GM18867 (cell line): ENCODE data around the gene ZSWIM9.

Experiments used
- ATAC-seq: cut with Tn5 transposase; IDR thresholded peaks from one replicate; pipeline ENCODE4 v1.9.1; 2021; ENCODE audit warnings: mild to moderate bottlenecking, moderate library complexity; ENCODE audit not compliant: unreplicated experiment

The ZSWIM9 gene

DNA sequence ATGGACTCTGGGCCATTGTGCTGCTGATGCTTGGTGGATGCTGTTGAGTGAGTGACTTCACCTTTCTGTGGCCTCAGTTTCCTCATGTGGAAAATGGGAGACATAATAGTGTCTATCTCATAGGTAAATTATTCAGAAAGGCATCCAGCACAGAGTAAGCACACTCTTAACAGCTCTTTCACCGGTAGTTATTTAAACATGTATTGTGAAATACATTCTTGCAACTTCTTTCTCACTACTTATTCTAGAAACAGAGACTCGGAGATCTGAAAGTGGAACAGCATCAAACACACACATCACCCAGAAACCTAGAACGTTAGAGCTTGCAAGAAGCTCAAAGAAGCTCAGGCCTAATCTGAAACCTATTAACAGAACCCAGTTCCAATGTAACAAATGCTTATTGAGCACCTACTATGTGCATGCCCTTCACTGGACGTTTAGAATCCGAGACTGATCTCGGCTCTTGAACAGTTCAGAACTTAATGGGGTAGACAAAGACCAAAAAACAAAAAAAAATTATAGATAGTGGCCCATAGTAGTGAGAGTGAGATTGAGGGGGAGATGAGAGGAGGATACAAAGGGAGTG, 4.1 kb downstream of the ZSWIM9 start:
- ATAC-seq: no peak

DNA sequence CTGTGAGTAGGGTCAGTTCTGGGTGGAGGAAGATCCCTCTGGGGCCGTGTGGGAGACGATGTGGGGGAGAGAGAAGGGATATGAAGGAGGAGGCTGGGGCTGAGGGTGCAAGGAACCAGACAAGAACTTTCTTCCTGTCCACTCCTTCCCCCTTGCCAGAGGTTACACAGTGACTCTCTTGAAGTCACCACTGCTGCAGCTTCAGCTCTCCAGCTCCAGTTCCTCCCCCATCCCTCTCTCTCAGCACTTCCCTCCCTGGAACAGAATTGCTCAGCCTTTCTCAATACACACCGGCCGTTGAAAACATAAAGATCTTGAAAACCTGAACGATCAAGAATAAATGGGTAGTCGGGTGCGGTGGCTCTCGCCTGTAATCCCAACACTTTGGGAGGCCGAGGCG, 5.1 kb downstream of the ZSWIM9 start:
- ATAC-seq: no peak

DNA sequence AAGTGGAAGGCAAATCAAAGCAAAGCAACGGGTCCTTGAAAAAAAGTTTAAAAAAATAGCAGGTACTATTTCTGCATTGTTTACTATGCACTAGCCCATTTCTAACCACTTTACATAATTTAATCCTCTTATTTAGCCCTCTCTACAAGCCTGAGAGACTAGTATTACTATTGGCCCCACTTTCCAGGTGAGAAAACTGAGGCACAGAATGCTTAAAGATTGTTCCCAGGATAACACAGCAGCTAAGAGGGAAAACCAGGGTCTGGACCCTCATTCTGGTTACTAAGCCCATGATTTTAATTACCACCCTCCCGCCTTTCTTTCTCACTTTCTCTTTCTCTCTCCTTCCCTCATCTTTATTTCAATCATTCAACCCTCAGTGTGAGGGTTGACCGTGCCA, 5.7 kb downstream of the ZSWIM9 start:
- no peak for ATAC-seq

DNA sequence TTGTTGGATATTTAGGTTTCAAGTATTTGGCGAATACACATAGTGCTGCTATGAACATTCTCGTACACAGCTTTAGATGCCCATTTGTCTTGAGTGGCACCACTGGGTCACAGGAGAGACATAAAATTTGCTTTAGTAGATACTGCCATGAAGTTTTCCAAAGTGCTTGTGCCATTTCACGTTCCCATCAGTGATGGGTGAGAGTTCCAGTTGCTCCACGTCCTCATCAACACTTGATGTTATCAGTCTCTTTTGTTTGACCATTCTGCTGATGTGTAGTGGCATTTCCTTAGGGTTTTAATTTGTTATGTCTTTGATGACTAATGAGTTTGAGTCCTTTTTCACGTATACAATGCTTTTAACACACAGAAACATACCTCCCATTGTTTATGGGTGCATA, 11.0 kb downstream of the ZSWIM9 start:
- ATAC-seq: no peak

DNA sequence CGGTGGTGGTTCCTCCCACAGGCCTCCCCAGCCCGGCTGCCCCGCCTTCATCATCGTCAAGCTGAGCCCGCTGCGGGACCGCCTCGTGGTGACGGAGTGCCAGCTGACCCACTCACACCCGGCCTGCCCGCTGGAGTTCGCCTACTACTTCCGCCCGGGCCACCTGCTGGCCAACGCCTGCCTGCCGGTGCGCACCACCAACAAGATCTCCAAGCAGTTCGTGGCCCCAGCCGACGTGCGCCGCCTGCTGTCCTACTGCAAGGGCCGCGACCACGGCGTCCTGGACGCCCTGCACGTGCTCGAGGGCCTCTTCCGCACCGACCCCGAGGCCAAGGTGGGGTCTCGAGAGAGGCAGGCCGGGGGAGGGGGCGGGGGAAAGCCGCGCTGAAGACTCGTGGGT, 12.0 kb downstream of the ZSWIM9 start:
- ATAC-seq: no peak

DNA sequence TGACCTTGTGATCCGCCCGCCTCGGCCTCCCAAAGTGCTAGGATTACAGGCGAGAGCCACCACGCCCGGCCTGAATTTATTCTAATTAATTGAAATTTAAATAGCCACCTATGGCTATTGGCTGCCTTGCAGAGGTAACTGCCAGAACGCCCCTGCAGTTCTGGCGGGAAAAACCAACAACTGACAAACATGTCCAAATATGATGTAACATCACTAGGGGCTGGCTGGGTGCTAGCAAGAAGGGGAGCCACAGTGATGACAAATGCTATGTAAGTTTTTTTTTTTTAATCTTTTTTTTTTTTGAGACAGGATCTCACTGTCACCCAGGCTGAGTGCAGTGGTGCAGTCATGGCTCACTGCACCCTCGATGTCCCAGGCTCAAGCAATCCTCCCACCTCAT, 12.9 kb downstream of the ZSWIM9 start:
- ATAC-seq: no peak

DNA sequence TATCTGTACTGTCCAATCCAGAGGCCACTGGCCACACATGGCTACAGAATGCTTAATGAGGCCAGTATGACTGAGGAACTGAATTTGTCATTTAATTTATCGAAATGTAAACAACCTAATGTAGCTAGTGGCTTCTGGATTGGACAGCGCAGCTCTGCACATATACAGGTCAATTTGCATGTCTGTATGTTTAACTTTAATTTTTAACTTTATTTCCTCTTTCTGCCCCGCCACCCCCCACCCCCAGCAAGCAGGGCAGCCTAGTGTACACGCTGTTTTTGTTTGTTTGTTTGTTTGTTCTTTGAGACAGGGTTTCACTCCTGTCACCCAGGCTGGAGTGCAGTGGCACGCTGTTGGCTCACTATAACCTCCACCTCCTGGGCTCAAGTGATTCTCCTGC, 15.5 kb downstream of the ZSWIM9 start:
- peak; percentile 32 for ATAC-seq

DNA sequence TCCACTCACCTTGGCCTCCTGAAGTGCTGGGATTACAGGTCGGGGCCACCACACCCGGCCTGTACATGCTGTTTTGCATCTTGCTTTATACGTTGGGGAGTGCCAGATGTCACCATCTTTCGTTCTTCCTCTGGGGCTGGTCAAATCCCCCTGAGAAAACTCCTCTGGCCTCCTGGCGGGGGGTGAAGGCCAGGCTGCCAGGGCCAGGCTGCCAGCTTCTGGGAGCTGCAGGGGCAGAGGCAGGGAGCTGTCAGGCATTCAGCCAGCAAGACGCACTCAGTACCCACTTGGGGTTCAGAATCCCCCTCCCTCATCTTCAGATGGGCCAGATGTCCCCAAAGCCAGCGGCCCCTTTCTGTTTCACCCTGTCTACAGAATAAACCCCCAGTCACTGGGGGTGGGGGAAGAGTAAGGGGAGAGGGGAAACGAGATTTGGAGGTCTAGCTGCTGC, 16.1 kb downstream of the ZSWIM9 start:
- peak; percentile 44 for ATAC-seq

DNA sequence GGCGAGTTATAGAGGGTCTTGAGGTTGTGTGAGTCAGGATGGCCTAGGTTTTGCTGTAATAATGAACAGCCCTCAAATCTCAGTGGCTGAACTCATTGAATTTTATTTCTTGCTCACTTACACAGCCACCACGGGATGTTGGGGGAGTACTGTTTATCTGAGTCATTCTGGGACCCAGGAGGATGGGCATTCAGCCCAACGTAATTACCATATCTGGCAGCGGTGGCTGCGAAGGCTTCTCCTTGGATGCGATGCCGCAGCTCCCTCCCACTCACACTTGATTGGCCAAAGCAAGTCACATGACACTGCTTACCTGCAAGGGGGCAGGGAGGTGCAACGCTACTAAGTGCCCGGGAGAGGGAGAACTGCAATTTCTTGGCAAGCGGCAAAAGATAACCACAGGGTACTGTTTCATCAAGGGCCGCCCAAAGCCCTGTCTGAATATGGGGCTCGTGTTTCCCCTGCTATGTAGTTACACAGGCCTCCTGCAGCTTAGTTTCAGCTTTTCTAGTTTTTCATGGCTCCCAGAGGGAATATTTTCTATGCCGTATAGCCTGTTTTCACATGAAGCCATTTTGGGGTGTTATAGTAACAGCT, 19.9 kb downstream of the ZSWIM9 start:
- no peak for ATAC-seq

DNA sequence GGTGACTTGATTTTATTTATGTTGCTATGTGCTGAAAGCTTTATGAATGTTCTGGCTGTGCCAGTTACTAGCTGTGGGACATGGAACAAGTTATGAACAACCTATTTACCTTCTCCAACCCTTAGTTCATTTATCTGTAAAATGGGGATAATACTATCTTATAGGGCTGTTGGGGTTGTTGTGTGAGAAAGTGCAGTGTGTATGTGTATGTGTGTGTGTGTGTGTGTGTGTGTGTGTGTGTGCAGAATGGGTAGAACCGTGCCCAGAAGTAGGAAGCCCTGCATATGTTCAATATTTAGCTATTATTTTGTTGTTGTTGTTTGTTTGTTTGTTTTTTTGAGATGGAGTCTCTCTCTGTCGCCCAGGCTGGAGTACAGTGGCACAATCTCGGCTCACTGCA, 20.4 kb downstream of the ZSWIM9 start:
- ATAC-seq: no peak

DNA sequence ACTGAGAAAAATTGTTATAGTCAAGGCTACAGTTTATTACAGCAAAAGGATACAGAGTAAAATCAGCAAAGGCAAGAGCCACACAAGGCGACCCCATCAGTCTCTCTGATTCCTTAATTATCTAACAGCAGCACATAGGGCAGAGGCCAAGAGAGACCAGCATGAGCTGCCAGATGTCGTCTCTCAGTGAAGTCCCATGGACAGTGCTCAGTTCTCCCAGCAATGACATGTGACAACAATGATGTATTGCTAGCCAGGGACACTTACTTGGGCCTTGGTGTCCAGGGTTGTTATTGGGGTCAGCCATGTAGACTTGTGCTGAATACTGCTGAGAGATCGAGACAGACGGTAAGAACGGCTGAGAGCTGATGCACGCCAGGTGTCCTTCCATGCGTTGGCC, 22.3 kb downstream of the ZSWIM9 start:
- no peak for ATAC-seq

DNA sequence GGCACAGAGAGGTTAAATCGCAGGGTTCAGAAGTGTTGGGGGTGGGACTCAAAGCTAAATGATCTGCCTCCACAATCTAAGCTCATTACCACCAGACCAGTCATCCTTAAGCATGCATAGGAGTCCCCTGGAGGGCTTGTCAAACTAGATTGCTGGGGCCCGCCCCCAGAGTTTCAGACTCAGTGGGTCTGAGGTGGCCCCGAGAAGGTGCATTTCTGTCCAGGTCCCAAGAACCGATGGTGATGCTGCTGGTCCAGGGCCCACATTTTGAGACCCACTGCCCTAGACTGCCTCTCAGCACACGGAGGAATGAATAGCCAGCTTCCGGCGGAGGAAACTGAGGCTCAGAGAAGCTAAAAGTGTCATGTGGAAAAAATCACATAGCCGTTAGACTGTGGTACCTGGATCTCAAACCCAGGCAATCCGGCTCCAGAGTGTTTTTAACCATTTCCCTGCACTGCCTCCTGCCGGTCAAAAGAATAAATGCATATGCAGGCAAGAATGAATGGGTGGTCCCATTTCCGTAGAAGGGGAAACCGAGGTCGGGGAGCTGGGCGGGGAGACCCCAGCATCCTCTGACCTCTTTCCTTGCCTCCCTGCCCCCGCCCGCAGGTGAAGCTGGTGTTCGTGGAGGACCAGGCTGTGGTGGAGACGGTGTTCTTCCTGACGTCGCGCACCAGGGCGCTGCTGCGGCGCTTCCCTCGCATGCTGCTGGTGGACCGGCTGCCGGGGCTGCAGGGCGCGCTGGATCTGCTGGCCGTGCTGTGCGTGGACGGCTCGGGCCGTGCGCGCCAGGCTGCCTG, 23.8 kb downstream of the ZSWIM9 start:
- no peak for ATAC-seq

DNA sequence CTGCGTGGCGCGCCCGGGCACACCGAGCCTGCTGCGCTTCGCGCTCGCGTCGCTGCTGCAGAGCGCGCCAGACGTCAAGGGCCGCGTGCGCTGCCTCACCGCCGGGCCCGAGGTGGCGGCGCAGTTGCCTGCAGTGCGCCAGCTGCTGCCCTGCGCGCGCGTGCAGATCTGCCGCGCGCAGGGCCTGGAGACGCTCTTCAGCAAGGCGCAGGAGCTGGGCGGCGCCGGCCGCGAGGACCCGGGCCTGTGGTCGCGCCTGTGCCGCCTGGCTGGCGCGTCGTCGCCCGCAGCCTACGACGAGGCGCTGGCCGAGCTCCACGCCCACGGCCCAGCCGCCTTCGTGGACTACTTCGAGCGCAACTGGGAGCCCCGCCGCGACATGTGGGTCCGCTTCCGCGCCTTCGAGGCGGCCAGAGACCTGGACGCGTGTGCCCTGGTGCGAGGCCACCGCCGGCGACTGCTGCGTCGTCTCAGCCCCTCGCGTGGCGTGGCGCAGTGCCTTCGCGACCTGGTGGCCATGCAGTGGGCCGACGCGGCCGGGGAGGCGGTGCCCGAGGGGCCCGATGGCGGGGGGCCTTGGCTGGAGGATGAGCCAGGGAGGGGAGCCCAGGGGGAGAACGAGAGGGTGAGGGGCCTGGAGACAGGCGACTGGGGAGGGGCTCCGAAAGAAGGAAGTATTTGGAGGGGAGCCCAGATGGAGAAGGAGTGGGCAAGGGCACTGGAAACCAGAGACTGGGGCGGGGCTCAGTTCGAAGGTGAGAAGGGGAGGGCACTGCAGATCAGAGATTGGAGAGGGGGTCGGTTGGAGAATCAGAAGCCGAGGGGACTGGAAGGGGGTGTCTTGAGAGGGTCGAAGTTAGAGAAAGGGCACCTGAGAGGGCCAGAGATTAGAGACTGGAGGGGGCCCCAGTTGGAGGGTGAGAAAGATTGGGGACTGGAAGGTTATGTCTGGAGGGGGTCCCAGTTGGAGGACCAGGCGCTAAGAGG, 24.7 kb downstream of the ZSWIM9 start:
- ATAC-seq: no peak

DNA sequence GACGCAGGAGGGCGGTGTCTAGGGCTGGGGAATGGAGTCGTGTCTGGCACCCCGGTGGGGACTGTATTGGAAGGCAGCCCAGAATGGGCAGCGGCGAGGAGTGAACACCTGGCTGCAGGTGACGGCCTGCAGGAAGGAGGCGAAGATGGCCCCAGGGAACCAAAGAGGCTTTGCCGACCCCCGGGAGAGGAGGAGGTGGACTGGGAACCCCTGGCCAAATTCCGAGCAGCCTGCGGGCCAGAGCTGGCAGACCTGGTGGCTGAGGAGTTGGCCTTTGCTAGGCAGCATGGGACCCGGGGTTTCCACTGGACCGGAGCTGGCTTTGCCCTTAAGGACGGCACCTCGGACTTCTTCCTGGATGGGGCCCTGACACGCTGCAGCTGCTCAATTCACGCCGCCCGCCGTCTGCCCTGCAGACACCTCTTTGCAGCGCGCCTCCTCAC, 25.9 kb downstream of the ZSWIM9 start:
- no peak for ATAC-seq

DNA sequence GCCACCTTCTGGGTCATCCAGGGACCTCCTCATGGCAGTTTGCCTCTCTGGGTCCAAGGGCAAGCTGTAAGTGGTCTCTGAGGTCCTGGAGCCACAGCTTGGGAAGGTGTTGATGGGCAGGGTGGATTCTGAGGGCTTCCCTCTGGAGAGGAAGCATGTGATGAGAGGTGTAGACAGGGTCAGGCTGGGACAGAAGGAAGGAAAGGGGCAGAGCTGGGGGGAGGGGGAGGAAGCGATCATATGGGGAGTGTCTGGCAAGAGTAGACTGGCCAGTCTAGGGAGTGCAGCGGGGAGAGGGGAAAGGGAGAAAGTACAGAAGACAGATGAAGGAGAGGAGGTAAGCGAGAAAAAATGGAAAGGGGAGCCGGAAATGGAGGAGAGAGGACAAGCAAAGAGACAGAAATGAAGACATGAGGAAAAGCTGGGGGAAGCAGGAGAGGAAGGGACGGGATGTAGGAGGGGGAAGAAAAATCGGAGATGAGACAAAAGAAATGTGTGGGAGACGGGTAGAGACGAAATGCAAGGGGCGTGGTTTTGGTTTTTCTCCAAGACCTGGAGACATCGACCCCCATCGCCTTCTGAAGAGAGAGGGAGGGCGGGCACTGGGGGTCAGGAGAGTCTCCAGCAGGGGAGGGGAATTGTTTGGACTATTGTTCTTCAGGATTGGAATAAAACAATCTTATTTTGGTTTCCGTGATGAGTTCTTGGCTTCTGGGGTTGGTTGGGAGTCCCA, 26.6 kb downstream of the ZSWIM9 start:
- ATAC-seq: no peak

DNA sequence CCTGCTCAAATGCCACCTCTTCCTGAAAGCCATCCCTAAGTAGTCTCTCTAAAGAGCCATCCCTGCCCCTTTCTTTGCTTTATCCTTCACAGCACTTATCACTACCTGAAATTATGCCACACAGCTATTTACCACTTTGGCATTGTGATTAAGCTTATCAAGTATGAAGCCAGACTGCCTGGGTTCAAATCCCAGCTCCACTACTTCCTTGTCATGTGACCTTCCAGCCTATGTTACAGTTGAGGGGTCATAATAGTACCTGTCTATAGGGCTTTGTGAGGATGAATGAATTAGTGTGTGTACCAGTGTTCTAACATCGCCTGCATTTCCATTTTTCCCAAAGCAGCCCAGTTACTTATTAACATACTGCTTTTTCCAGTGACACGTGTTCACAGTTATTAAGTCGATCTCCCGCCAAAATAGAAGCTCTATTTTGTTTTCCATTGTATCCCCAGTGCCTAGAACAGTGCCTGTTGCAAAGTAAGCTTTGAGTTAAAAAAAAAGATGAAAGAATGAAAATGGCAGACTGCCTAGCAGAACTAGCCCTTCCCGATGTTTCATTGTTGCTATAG, 32.8 kb downstream of the ZSWIM9 start:
- ATAC-seq: no peak

DNA sequence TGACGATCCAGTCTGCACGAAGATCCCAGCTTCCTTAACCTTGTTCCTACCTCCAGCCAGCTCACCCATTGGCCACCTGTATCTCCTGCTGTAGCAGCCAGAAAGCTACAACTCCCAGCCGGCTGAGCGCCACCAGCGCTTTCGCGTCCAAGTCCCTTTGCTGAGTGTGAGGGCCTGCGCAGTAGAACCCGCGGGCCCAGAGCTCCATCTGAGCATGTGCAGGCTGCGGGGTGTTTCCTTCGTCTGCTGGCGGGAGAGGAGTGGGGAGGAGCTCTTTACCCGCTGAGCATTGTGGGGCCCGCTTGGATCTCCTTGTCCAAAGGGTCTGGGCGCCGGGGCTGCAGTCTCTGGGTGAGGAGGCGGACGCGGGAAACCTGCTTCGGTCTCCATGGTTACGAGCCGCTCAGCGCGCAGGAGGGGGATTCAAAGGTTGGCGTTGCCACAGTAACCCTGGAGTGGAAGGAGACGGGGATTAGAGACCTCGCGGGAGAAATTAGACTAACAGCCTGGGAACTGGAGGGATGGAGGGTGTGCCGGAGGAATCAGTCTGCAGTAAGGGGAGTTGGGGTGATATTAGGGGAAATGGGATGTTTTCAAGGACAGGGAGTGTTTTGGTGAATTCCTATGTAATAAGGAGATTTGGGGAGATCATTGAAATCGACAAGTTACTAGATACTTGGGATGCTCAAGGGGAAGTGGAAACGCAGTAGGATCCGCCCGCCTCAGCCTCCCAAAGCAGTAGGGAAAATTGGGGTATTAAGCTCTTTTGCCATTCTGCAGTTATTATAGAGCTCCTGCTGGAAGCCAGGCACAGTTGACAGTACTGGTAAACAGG, 33.5 kb downstream of the ZSWIM9 start:
- peak; percentile 93 for ATAC-seq

DNA sequence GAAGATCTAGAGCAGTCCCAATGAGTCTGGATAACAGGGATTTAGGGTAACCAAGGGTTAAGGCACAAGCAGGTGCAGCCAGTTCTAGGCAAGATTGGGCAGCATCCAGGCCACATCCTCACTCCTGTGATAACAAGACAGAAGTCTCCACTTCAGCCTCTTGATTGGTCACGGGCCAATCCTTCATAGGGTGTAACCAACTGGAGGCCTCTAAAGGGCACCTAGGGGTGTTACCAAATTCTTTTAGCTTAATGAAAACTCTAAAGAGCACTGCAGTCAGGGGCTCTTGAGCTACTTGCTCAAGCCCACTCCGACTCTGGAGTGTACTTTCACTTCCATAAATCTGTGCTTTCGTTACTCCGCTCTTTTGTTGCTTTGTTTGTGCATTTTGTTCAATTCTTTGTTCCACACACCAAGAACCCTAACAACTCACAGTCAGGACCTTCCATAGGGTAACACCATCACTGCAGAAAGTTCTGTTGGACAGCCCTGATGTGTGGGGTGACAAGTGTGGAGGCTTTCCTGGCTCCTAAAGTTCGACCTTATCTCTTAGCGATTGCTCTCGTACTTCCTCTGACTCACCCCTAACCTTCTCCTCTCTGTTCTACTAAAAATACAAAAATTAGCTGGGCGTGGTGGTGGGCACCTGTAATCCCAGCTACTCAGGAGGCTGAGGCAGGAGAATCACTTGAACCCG, 36.1 kb downstream of the ZSWIM9 start:
- no peak for ATAC-seq

DNA sequence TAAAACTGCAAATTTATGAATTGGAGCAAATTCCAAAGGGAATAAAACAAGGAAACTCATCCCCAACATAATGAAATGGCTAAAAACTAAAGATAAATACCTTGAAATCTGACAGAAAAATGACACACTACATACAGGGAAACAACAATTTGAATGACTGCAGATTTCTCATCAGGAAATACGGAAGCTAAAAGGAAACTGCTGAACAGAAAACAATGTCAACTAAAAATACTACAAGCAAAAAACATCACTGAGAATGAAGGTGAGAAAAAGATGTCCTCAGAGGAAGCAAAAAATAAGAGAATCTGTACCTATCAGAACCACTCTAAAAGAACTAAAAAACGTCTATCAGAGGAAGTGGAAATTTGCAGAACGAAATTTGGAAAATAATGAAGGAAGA, 39.5 kb downstream of the ZSWIM9 start:
- no peak for ATAC-seq
